HepG2 (cell line): ENCODE measurements around the gene C10orf143. TPM values are rescaled to one million over a fixed set of nuclear protein-coding genes. Genes with fewer than 3 reads are reported as not detected.

ENCODE experiments used
- GATAD2A ChIP-seq: IDR thresholded peaks from 2 replicates; pipeline ENCODE4 v1.6.1; 2016
- GFI1 ChIP-seq: sonication (generic); formaldehyde crosslinking; IDR thresholded peaks from 2 replicates; pipeline ENCODE4 v1.5.0; 2020; ENCODE audit warnings: missing genetic modification reagents, mild to moderate bottlenecking, borderline replicate concordance
- KDM1A ChIP-seq: IDR thresholded peaks from 2 replicates; pipeline ENCODE4 v1.6.1; 2016; ENCODE audit warnings: missing compliant biosample characterization
- KDM6A ChIP-seq: IDR thresholded peaks from 2 replicates; pipeline ENCODE4 v1.6.1; 2016; ENCODE audit warnings: low read depth
- NONO ChIP-seq, 2 experiments: fragments of 450-650 bp in 1 of 2; sonication (generic) in 1 of 2; formaldehyde crosslinking in 1 of 2; IDR thresholded peaks in 1 of 2; conservative IDR thresholded peaks in 1 of 2; 2 replicates each; pipeline versions ENCODE4 v1.6.1 to v1.8.0; 2017 to 2022; ENCODE audit warnings: mild to moderate bottlenecking in 1 of 2, missing genetic modification reagents in 1 of 2, moderate library complexity in 1 of 2
- ZMYM2 ChIP-seq: sonication (generic); formaldehyde crosslinking; IDR thresholded peaks from 2 replicates; pipeline ENCODE4 v1.8.0; 2022; ENCODE audit warnings: mild to moderate bottlenecking, missing genetic modification reagents
- ZNF253 ChIP-seq: sonication (generic); formaldehyde crosslinking; IDR thresholded peaks from 2 replicates; pipeline ENCODE4 v1.8.0; 2022; ENCODE audit warnings: mild to moderate bottlenecking, missing genetic modification reagents, borderline replicate concordance
- ZNF460 ChIP-seq: sonication (generic); formaldehyde crosslinking; IDR thresholded peaks from 2 replicates; pipeline ENCODE4 v1.5.1; 2020; ENCODE audit warnings: missing genetic modification reagents, mild to moderate bottlenecking, borderline replicate concordance
- ZSCAN20 ChIP-seq: sonication (generic); formaldehyde crosslinking; IDR thresholded peaks from 2 replicates; pipeline ENCODE4 v1.4.0; 2020; ENCODE audit warnings: missing genetic modification reagents, mild to moderate bottlenecking, borderline replicate concordance
- polyA plus RNA-seq, 8 experiments: library from polyadenylated mRNA; depleted of rRNA in 3 of 8; stranded (reverse) in 7 of 8; unstranded in 1 of 8; fragments of >200 nt; fragmentation: Illumina TruSeq in 4 of 8; extraction: Trizol in 4 of 8; gene quantifications; 2 replicates each; pipeline versions ENCODE4 v1.2.1 to v1.2.3, GENCODE V29; 2011 to 2016; ENCODE audit warnings: low read depth in 4 of 8, missing spikeins in 1 of 8, mixed read lengths in 1 of 8; ENCODE audit not compliant: insufficient read depth in 1 of 8
- total RNA-seq, 5 experiments: library from RNA; depleted of rRNA; stranded (reverse); fragments of >200 nt; fragmentation: Illumina TruSeq; extraction: Trizol; gene quantifications; 2 replicates each; pipeline ENCODE4 v1.2.3, GENCODE V29; 2016; ENCODE audit warnings: low read depth in 1 of 5
- TF ChIP-seq, protein P1 (sequence below): sonication (generic); formaldehyde crosslinking; IDR thresholded peaks from 2 replicates; pipeline ENCODE4 v1.5.1; 2020; ENCODE audit warnings: mild to moderate bottlenecking, missing genetic modification reagents, moderate library complexity

Gene C10orf143
- total and polyA plus RNA-seq, 2 of the 13 experiments (the other 11 are each of a cell fraction or from before 2014, with no cell fraction given), result 0.21 to 0.91 TPM

DNA sequence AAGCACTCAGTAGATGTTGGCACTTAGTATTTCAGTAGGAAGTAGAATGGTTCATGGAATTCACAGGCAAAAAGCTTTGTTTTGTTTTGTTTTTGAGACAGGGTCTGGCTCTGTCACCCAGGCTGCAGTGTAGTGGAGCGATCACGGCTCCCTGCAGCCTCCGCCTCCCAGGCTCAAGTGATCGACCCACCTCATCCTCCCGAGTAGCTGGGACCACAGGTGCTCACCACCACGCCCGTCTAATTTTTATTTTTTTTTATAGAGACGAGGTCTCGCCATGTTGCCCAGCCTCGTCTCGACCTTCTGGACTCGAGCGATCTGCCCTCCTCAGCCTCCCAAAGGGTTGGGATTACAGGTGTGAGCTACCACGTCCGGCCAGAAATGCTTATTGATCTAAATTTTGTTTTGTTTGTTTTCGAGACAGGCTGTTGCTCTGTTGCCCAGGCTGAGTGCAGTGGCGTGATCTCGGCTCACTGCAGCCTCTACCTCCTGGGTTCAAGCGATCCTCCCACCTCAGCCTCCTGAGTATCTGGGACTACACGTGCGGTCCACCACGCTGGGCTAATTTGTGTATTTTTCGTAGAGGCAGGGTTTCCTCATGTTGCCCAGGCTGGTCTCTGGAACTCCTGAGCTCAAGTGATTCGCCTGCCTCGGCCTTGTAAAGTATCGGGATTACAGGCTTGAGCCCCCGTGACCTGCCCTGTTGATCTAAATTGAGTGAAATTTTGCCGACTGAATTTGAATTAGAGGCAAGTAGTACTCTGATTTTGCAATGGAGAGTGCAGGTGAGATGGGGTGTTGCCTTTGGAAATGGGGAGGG lies 27.2 kb upstream of the C10orf143 start (continued):
- TF ChIP-seq NONO (IDR thresholded peaks at IDR 0.05), result no peak
- 0 out of 2 replicates have a peak, but pooled peaks have one; percentile 18 for TF ChIP-seq NONO (CRISPR knock-in tag; conservative IDR thresholded peaks at IDR 0.05)
- TF ChIP-seq GFI1 (CRISPR knock-in tag), result 0 out of 2 replicates have a peak, but pooled peaks have one; percentile 21
- peak; percentile 56; the same call in 1 of the 2 replicates for TF ChIP-seq ZMYM2 (CRISPR knock-in tag)
- TF ChIP-seq KDM6A (CRISPR knock-in tag), result no peak
- peak; percentile 91 for TF ChIP-seq ZNF460 (CRISPR knock-in tag)
- no peak for TF ChIP-seq ZSCAN20 (CRISPR knock-in tag)
- no peak for TF ChIP-seq ZNF253 (CRISPR knock-in tag)
- TF ChIP-seq GATAD2A (CRISPR knock-in tag), result peak; percentile 7; the same call in 1 of the 2 replicates
- TF ChIP-seq, protein P1, sequence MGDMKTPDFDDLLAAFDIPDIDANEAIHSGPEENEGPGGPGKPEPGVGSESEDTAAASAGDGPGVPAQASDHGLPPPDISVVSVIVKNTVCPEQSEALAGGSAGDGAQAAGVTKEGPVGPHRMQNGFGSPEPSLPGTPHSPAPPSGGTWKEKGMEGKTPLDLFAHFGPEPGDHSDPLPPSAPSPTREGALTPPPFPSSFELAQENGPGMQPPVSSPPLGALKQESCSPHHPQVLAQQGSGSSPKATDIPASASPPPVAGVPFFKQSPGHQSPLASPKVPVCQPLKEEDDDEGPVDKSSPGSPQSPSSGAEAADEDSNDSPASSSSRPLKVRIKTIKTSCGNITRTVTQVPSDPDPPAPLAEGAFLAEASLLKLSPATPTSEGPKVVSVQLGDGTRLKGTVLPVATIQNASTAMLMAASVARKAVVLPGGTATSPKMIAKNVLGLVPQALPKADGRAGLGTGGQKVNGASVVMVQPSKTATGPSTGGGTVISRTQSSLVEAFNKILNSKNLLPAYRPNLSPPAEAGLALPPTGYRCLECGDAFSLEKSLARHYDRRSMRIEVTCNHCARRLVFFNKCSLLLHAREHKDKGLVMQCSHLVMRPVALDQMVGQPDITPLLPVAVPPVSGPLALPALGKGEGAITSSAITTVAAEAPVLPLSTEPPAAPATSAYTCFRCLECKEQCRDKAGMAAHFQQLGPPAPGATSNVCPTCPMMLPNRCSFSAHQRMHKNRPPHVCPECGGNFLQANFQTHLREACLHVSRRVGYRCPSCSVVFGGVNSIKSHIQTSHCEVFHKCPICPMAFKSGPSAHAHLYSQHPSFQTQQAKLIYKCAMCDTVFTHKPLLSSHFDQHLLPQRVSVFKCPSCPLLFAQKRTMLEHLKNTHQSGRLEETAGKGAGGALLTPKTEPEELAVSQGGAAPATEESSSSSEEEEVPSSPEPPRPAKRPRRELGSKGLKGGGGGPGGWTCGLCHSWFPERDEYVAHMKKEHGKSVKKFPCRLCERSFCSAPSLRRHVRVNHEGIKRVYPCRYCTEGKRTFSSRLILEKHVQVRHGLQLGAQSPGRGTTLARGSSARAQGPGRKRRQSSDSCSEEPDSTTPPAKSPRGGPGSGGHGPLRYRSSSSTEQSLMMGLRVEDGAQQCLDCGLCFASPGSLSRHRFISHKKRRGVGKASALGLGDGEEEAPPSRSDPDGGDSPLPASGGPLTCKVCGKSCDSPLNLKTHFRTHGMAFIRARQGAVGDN (CRISPR knock-in tag), result peak; percentile 41
- 0 out of 2 replicates have a peak, but pooled peaks have one; percentile 34 for TF ChIP-seq KDM1A
